Lower leg skin (tissue), 3 donors: ENCODE measurements around the gene JAG2.

Experiments used
- CTCF ChIP-seq, 3 donors: fragments of 450-650 bp; IDR thresholded peaks; one replicate each; pipeline ENCODE4 v1.5.1; 2016; ENCODE audit warnings: antibody characterized with exemption in 3 of 3, mild to moderate bottlenecking in 3 of 3, moderate library complexity in 2 of 3
- POLR2A ChIP-seq, 2 donors: fragments of 450-650 bp; IDR thresholded peaks; one replicate each; pipeline ENCODE4 v1.6.1; 2016 to 2017; ENCODE audit warnings: antibody characterized with exemption in 2 of 2, mild to moderate bottlenecking in 1 of 2, moderate library complexity in 1 of 2

GRCh38 chr14:105201156-105201924 lies 32.8 kb upstream of the JAG2 start:
- TF ChIP-seq CTCF (IDR thresholded peaks at IDR 0.05) (no peak), POLR2A (IDR thresholded peaks at IDR 0.05) (no peak)
